Stimulated activated naive B cell treated with anti-CD40 and anti-IgM and Interleukin-4, amounts not matched to agents 10 μg/mL and 1 μg/mL and 100 μg/mL, for 72 hours (primary cell): Measurements from ENCODE around the gene SEPTIN10.
"Not testable (repeated sequence)": the region's sequence is repeated elsewhere in the genome, so short reads cannot be mapped to it uniquely, and the experiment has no call there.

Experiments used
- ATAC-seq, 2 donors: fragments of 150-1000 bp; cut with Tn5 transposase; replicated peaks; 2 replicates each; pipeline ENCODE4 v1.10.0; 2021; ENCODE audit warnings: moderate library complexity in 1 of 2
- DNase-seq: peaks from one replicate; pipeline ENCODE4 v3.0.0; 2021
- H3K27ac Mint-ChIP-seq: one replicate; pipeline ENCODE4 v1.8.0; 2022; ENCODE audit warnings: mild to moderate bottlenecking, mixed read lengths
- H3K27me3 Mint-ChIP-seq, 2 donors: one replicate each; pipeline ENCODE4 v1.8.0; 2022; ENCODE audit warnings: mixed read lengths in 2 of 2
- H3K36me3 Mint-ChIP-seq, 2 donors: one replicate each; pipeline ENCODE4 v1.8.0; 2022; ENCODE audit warnings: mixed read lengths in 2 of 2, mild to moderate bottlenecking in 1 of 2
- H3K4me1 Mint-ChIP-seq, 2 donors: one replicate each; pipeline ENCODE4 v1.8.0; 2022; ENCODE audit warnings: mixed read lengths in 2 of 2, mild to moderate bottlenecking in 1 of 2
- H3K4me3 Mint-ChIP-seq, 2 donors: one replicate each; pipeline ENCODE4 v1.8.0; 2022; ENCODE audit warnings: mild to moderate bottlenecking in 2 of 2, mixed read lengths in 2 of 2, moderate library complexity in 1 of 2
- H3K9me3 Mint-ChIP-seq, 2 donors: one replicate each; pipeline ENCODE4 v1.8.0; 2022; ENCODE audit warnings: mixed read lengths in 2 of 2, mild to moderate bottlenecking in 1 of 2

SEPTIN10 gene

DNA sequence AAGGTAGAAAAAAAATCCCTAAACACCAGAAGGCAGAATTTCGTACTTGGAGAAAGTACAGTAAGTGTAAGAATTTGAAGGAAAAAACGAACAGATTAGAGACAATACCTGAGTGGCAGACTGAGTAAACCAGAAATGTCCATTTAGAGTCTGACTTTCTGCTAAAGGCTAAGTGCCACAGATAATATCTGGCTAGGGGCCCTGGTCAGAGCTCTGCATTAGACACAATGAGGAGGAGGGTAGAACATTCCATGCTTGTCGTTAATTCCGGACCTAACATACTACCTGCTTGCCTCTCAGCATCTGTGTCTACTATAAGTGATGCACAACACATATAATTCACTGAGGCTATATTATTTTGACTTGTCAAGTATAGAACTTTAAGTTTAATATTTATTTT, 18.1 kb downstream of the SEPTIN10 start:
- H3K4me1 Mint-ChIP-seq: no peaks in the 10 kb centered on the region
- no peak for DNase-seq
- H3K27ac Mint-ChIP-seq: no peak overlapping the region
- no peak for ATAC-seq
- H3K4me3 Mint-ChIP-seq: no peak overlapping the region
- no peaks in the 10 kb centered on the region for H3K36me3 Mint-ChIP-seq
- H3K27me3 Mint-ChIP-seq: peaks cover 5 to 9% of the 10 kb centered on the region in 2 donors
- H3K9me3 Mint-ChIP-seq: no peaks in the 10 kb centered on the region

DNA sequence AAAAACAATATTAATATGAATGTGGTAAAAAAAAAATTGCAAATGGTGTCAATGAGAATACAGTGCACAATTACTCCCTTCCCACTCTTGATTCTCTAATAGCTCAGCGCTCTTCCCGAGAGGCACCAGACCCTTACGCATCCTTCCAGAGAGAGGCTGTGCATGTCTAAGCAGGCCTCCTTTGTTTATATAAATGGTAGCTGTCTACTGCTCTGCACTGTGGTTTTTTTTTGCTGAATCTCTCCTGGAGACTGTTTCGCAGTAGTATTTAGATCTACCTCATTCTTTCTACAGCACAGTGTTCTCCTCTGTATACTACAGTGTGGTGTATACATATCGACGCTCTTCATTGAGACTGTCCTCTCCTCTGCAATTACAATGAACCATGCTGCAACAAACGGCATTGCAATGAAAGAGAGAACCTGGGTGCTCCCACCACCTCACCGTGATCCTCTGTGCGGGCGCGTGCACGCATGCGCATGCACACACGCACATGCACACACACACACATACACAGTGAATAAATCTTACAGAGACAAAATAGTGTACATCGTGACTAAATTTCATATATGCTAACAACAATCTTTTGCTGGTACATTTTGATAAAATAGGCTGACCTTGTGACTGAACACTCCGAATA, 19.4 kb downstream of the SEPTIN10 start:
- H3K36me3 Mint-ChIP-seq: no peaks in the 10 kb centered on the region
- no peaks in the 10 kb centered on the region for H3K4me1 Mint-ChIP-seq
- no peak overlapping the region for H3K27ac Mint-ChIP-seq
- H3K4me3 Mint-ChIP-seq: no peak overlapping the region
- no peaks in the 10 kb centered on the region for H3K27me3 Mint-ChIP-seq
- H3K9me3 Mint-ChIP-seq: no peaks in the 10 kb centered on the region
- DNase-seq (no peak), ATAC-seq (no peak)

DNA sequence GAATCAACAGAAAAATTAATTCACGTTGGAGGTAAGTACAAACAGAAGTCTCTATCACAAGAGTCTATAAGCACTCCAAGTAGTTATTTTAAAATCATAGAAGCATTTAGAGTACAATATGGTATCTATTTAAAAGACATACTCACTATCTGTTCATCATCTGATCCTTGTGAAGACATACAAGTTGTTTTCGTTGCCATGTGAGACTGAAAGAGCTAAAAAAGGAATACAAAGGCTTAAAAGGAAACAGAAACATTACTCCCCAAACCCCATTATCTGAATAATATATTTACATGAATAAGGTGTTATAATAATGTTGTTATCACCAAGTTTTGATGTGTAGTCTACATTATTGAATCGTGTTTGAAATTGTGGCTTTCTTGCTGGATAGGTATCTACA, 20.9 kb downstream of the SEPTIN10 start:
- no peaks in the 10 kb centered on the region for H3K36me3 Mint-ChIP-seq
- H3K4me3 Mint-ChIP-seq: no peak overlapping the region
- H3K27ac Mint-ChIP-seq: no peak overlapping the region
- H3K9me3 Mint-ChIP-seq: no peaks in the 10 kb centered on the region
- H3K4me1 Mint-ChIP-seq: no peaks in the 10 kb centered on the region
- ATAC-seq (no peak), DNase-seq (no peak)
- no peaks in the 10 kb centered on the region for H3K27me3 Mint-ChIP-seq

DNA sequence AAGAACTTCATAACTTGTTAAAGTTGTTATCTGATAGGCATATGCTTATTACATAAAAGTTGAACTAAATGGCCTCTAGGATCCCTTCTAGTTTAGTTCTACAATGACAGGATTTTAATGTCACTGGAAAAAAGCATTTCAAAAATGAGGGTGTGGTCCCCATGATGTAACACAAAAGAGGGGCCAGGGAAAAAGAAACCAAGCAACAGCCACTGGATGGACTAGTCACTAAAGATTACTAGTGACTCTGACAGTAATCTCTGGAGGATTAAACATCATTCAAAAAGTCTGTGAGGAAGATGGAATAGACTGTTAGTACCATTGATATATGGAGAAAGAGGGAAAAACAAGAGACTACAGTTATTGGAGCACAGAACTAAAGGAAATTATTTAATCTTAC, 22.6 kb downstream of the SEPTIN10 start:
- Mint-ChIP-seq H3K36me3 (no peaks in the 10 kb centered on the region), H3K27ac (no peak overlapping the region), H3K9me3 (no peaks in the 10 kb centered on the region), H3K4me3 (no peak overlapping the region), H3K27me3 (no peaks in the 10 kb centered on the region), H3K4me1 (no peaks in the 10 kb centered on the region)
- no peak for DNase-seq
- no peak for ATAC-seq

DNA sequence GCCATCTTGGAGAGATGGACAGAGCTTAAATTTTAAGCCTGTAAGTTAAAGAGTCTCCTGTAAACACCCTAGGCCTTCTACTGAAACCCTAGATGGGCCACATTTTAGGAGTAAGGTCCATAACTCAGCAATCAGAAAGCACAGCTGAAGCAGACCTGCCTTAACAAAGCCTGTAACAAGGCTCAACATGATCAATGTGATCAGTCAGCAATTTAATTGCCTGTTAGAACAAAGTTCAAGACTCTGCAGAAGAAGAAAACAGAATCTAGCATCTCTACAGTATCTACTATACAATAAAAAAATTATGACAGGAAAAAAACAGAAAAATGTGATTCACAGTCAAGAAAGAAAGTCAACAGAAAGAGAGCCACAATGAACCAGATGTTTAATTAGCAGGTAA, 27.1 kb downstream of the SEPTIN10 start:
- ATAC-seq: no peak
- Mint-ChIP-seq H3K4me3 (no peak overlapping the region), H3K27me3 (peaks cover 13% of the 10 kb centered on the region in 2 donors), H3K9me3 (no peaks in the 10 kb centered on the region), H3K4me1 (no peaks in the 10 kb centered on the region), H3K27ac (no peak overlapping the region), H3K36me3 (no peaks in the 10 kb centered on the region)
- no peak for DNase-seq

DNA sequence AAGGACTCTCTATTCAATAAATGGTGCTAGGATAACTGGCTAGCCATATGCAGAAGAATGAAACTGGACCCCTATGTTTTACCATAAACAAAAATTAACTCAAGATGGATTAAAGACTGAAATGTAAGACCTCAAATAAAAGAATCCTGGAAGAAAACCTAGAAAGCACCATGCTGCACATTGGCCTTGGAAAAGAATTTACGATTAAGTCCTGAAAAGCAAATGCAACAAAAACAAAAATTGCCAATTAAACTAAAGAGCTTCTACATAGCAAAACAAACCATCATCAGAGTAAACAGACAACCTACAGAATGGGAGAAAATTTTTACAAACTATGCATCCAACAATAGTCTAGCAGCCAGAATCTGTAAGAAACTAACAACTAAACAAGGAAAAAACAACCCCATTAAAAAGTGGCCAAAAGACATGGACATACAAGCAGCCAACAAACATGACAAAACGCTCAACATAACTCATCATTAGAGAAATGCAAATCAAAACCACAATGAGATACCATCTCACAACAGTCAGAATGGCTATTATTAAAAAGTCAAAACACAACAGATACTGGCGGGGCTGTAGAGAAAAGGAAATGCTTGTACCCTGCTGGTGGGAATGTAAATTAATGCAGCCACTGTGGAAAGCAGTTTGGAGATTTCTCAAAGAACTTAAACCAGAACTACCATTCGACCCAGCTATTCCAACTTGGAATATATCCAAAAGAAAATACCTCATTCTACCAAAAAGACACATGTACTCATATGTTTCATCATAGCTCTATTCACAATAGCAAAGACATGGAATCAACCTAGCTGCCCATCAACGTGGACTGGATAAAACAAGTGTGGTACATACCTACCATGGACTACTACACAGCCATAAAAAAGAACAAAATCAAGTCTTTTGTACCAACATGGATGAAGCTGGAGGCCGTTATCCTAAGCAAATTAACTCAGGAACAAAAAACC, 30.6 kb downstream of the SEPTIN10 start:
- DNase-seq (no peak), ATAC-seq (no peak)
- Mint-ChIP-seq H3K27me3 (peaks cover 13% of the 10 kb centered on the region in 2 donors), H3K27ac (no peak overlapping the region), H3K4me1 (no peaks in the 10 kb centered on the region), H3K9me3 (no peaks in the 10 kb centered on the region), H3K4me3 (no peak overlapping the region), H3K36me3 (no peaks in the 10 kb centered on the region)

DNA sequence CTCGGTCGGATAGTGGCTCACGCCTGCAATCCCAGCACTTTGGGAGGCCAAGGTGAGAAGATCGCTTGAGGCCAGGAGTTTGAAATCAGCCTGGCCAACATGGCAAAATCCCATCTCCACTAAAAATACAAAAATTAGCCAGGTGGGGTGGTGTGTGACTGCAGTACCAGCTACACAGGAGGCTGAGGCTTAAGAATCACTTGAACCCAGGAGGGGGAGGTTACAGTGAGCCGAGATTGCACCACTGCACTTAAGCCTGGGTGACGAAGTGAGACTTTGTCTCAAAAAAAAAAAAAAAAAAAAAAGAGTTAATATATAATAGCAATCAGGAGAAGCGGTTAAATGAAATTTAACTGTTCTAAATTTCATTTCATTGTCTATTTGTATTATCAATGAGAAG, 36.1 kb downstream of the SEPTIN10 start:
- H3K4me1 Mint-ChIP-seq, H3K27ac Mint-ChIP-seq, H3K9me3 Mint-ChIP-seq, H3K4me3 Mint-ChIP-seq, H3K36me3 Mint-ChIP-seq, DNase-seq, ATAC-seq: not testable (repeated sequence)
- peaks cover 7 to 13% of the 10 kb centered on the region in 2 donors for H3K27me3 Mint-ChIP-seq

DNA sequence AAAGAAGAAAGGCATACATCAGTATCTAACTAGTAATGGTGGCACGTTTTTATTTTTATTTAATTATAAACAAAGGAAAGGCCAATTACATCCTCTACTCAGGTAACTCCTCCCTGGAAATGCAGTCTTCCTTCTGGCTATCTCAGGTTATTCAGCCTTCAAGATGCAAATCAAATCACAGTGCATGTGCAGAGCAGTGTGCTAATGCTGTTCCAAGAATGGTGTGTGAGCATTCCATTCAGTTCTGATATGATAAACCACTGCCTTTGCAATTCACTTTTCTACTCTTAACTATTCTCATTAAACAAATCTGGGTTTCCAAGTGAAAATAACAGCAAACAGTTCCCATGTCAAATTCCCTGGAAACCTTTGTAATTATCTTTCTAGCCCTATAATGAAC, 38.4 kb downstream of the SEPTIN10 start:
- Mint-ChIP-seq H3K9me3 (no peaks in the 10 kb centered on the region), H3K27me3 (peaks cover 0 to 8% of the 10 kb centered on the region in 2 donors), H3K36me3 (no peaks in the 10 kb centered on the region), H3K4me1 (no peaks in the 10 kb centered on the region), H3K4me3 (no peak overlapping the region), H3K27ac (no peak overlapping the region)
- DNase-seq (no peak), ATAC-seq (no peak)

DNA sequence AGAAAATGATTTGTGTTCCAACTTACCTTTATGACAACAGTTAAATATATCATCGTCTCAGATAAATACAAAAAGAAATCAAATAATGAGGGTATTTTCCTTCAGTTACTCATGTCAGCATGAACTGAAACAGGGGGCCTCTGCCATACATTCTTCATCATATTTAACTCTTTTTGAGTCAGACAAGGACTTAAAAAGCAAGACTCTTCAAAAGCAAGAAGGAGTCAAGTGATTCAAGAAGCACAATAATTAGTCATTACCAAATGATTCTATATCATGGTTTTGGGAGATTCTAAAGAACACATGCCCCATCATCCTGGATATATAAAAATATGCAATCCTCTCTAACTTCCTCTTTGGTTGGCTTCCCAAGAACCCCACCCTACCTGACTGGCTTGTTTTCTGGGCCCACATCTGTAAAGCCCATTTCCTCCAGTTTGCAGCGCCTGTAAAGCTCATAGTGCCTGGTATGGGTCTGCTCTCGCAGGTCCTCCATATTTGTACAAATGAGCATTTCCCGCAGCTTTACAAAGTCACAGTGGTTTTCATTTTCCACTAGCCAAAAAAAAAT, 49.7 kb downstream of the SEPTIN10 start:
- H3K36me3 Mint-ChIP-seq: no peaks in the 10 kb centered on the region
- no peak overlapping the region for H3K4me3 Mint-ChIP-seq
- no peaks in the 10 kb centered on the region for H3K4me1 Mint-ChIP-seq

DNA sequence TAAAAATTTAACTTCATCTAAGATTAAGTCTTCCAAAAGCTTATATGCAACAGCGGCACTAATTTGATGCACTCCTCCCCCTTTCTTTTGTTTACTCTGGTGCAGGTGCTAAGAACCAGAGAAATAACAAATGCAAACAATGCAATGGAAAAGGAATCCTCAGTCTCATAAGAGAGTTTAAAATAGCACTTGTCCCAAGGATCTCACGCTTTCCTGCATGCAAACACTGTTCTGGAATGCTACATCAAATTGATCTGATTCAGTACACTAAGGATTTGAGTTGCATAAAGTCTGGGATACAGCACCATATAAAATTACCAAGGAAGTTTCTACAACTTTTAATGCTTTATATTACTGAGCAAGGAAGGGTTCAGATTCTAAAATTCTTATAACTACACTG, 50.5 kb downstream of the SEPTIN10 start:
- no peak for ATAC-seq
- H3K4me1 Mint-ChIP-seq: no peaks in the 10 kb centered on the region
- no peak overlapping the region for H3K27ac Mint-ChIP-seq

More for the DNA sequence above, 49.7 kb downstream of the SEPTIN10 start:
- no peaks in the 10 kb centered on the region for H3K9me3 Mint-ChIP-seq
- ATAC-seq (no peak), DNase-seq (no peak)
- no peak overlapping the region for H3K27ac Mint-ChIP-seq
- peaks cover 0 to 3% of the 10 kb centered on the region in 2 donors for H3K27me3 Mint-ChIP-seq

DNA sequence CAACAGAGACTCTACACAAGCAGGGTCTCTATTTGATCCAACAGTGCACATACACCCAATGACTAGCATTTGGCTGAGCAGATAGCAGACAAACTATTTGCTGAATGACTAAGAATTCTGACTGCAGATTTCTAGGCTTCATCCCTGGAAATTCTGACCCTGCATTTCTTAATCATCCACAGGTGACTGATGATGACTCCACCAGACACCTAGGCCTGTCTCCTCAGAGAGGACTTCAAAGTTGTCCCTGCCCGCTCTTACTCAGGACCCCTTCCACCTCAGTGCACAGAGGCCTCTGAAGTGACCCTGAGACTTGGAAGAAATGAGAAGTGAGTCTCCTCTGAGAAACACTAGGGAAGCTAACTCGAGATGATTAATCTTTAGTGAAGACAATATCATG, 51.3 kb downstream of the SEPTIN10 start:
- no peaks in the 10 kb centered on the region for H3K36me3 Mint-ChIP-seq
- ATAC-seq: no peak
- no peak for DNase-seq
- peaks cover 0 to 3% of the 10 kb centered on the region in 2 donors for H3K27me3 Mint-ChIP-seq
- H3K27ac Mint-ChIP-seq: no peak overlapping the region
- no peaks in the 10 kb centered on the region for H3K9me3 Mint-ChIP-seq
- H3K4me1 Mint-ChIP-seq: no peaks in the 10 kb centered on the region
- no peak overlapping the region for H3K4me3 Mint-ChIP-seq

More for the DNA sequence above, 50.5 kb downstream of the SEPTIN10 start:
- Mint-ChIP-seq H3K27me3 (peaks cover 0 to 3% of the 10 kb centered on the region in 2 donors), H3K36me3 (no peaks in the 10 kb centered on the region), H3K4me3 (no peak overlapping the region), H3K9me3 (no peaks in the 10 kb centered on the region)
- no peak for DNase-seq

DNA sequence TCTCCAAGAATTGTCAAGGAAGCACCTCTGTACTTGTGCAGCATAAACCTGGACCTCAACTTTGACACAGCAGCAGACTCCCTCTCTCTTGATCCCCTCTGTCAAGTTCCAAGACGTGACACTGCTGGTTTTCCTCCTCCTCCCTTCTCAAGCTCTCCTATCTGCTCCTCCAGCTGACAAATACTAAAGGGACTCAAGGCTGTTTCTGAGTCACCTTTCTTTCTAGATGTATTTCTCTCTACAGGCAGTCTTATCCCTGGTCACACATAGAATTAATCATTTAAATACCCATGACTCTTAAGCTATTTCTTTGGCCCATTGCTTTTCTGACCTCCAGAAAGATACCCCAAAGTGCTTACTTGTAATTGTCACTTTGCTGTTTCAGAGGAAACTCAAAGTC, 53.5 kb downstream of the SEPTIN10 start:
- no peak overlapping the region for H3K4me3 Mint-ChIP-seq
- H3K4me1 Mint-ChIP-seq: no peaks in the 10 kb centered on the region
- DNase-seq: no peak
- H3K9me3 Mint-ChIP-seq: no peaks in the 10 kb centered on the region
- ATAC-seq: no peak
- H3K27ac Mint-ChIP-seq: no peak overlapping the region
- H3K36me3 Mint-ChIP-seq: no peaks in the 10 kb centered on the region
- H3K27me3 Mint-ChIP-seq: peaks cover 0 to 3% of the 10 kb centered on the region in 2 donors

DNA sequence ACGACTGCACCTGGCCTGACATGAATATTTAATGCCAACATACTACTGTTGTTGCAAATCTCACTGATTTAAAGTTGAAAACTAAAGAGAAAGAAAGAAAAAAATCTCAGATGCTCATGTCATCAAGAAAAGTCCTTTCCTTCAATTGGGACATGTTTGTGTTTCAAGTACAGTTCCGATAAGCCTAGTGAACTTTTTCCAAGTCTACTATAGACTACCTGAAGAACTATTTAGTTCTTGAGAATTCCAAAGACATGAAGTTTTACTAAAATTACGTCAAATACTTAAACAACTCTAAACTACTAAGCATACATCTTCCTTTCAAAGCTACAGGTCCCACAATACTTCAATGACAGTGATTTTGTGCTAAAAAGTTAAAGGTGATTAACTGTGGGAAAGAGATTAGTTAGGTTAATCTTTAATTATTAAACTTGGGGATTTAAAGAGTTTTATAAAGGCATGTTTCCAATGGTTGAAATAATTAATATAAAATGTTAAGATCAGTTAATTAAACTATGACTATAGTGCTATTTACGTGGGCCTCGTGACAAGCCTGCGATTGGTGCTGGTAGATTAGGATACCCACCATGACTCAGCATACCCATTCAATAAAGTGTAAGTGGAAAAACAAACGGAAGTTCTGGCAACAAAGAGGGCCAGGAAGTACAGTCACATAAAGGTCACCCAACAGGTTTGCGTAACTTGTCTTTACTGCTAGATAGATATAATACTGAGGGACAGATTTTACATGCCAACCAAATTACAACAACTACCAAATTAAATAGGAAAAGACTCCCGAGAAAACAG, 55.5 kb downstream of the SEPTIN10 start:
- no peak for DNase-seq
- ATAC-seq: no peak
- Mint-ChIP-seq H3K4me3 (no peak overlapping the region), H3K27me3 (peaks cover 0 to 3% of the 10 kb centered on the region in 2 donors), H3K36me3 (no peaks in the 10 kb centered on the region), H3K4me1 (no peaks in the 10 kb centered on the region), H3K27ac (no peak overlapping the region), H3K9me3 (no peaks in the 10 kb centered on the region)

DNA sequence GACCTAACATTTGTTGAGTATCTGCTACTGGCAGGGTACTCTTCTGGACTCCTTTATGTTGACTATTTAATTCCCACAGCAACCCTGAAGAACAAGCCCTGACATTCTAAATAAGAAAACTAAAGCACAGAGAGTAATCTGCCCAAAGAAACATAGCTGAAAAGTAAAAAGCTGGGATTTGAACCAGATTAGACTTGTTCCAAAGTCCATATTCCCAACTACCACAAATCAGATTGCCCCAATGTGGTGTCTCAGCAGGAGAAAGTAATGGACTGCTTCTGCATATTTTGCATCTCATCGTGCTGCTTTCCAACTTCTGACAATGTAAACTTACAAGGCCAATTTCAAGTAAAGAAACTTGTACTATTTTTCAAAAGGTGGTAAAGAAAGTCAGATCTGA, 56.5 kb downstream of the SEPTIN10 start:
- no peak for ATAC-seq
- no peak overlapping the region for H3K27ac Mint-ChIP-seq
- no peaks in the 10 kb centered on the region for H3K4me1 Mint-ChIP-seq

More for the DNA sequence above, 56.5 kb downstream of the SEPTIN10 start:
- no peak overlapping the region for H3K4me3 Mint-ChIP-seq
- H3K36me3 Mint-ChIP-seq: no peaks in the 10 kb centered on the region
- DNase-seq: no peak
- peaks cover 0 to 2% of the 10 kb centered on the region in 2 donors for H3K27me3 Mint-ChIP-seq
- H3K9me3 Mint-ChIP-seq: no peaks in the 10 kb centered on the region
